ENCODE measurements around the gene PARD6B.

- TF ChIP-seq POLR2A (IDR thresholded peaks at IDR 0.05) (no peak), EP300 (IDR thresholded peaks at IDR 0.05) (no peak), CTCF (IDR thresholded peaks at IDR 0.05) (no peak)
Measured at GRCh38 chr20:50717974-50718761, 13.2 kb upstream of the PARD6B start.

Measured in sigmoid colon (tissue), 4 donors.